Transverse colon (tissue), 4 donors: Measurements from ENCODE around the gene USP20. TPM values are rescaled to one million over a fixed set of nuclear protein-coding genes. Genes with fewer than 3 reads are reported as not detected.

Experiments
- DNase-seq: peaks from one replicate; pipeline ENCODE4 v3.0.0-alpha.2; 2019
- H3K27ac ChIP-seq, 4 donors: fragments of 200-600 bp; sonication (generic); 2 replicates each; pipeline ENCODE4 v1.5.1; 2016 to 2018; ENCODE audit warnings: inconsistent platforms in 4 of 4
- H3K27me3 ChIP-seq: fragments of 200-600 bp; sonication (generic); 2 replicates; pipeline ENCODE4 v1.5.1; 2017; ENCODE audit warnings: inconsistent platforms
- H3K36me3 ChIP-seq, 4 donors: fragments of 200-600 bp; sonication (generic); 2 replicates each; pipeline ENCODE4 v1.5.1; 2017 to 2019; ENCODE audit warnings: inconsistent platforms in 4 of 4
- H3K4me1 ChIP-seq, 4 donors: fragments of 200-600 bp; sonication (generic); 2 replicates each; pipeline ENCODE4 v1.5.1; 2017 to 2020; ENCODE audit warnings: inconsistent platforms in 4 of 4
- H3K4me3 ChIP-seq, 4 donors: fragments of 200-600 bp; sonication (generic); 1 replicate in 1 of 4; 2 replicates in 3 of 4; pipeline versions ENCODE4 v1.5.1 to v1.6.1; 2017 to 2019; ENCODE audit warnings: inconsistent platforms in 4 of 4
- H3K9me3 ChIP-seq, 2 donors: fragments of 200-600 bp; sonication (generic); 2 replicates each; pipeline ENCODE4 v1.5.1; 2017 to 2019; ENCODE audit warnings: inconsistent platforms in 2 of 2
- CTCF ChIP-seq, 5 experiments: fragments of 200-600 bp in 3 of 5; fragments of 450-650 bp in 2 of 5; sonication (generic) in 3 of 5; IDR thresholded peaks; 1 replicate in 2 of 5; 2 replicates in 3 of 5; pipeline ENCODE4 v1.5.1; 2016 to 2017; ENCODE audit warnings: antibody characterized with exemption in 5 of 5, inconsistent platforms in 3 of 5, mild to moderate bottlenecking in 2 of 5, moderate library complexity in 1 of 5
- EP300 ChIP-seq: sonication (generic); formaldehyde crosslinking; IDR thresholded peaks from one replicate; pipeline ENCODE4 v1.6.1; 2017; ENCODE audit warnings: antibody characterized with exemption, low read depth
- POLR2A ChIP-seq: fragments of 450-650 bp; IDR thresholded peaks from one replicate; pipeline ENCODE4 v1.6.1; 2016; ENCODE audit warnings: antibody characterized with exemption, mild to moderate bottlenecking, moderate library complexity
- POLR2AphosphoS5 ChIP-seq, 3 donors: sonication (generic); formaldehyde crosslinking; IDR thresholded peaks; one replicate each; pipeline ENCODE4 v1.6.1; 2016; ENCODE audit warnings: antibody characterized with exemption in 3 of 3
- WGBS, 2 donors: methylation state at CpG; one replicate each; pipeline ENCODE4 v1.1.5; 2018; ENCODE audit warnings: low coverage in 1 of 2; 5-methylcytosine and 5-hydroxymethylcytosine counted together
- in situ Hi-C, 4 donors: fragments of 200-750 bp; cut with MboI; loops; one replicate each; pipeline versions ENCODE4 v1.15.0 to v1.15.1; 2017; ENCODE audit warnings: low sequenced_read_pairs in 3 of 4, low pct_ligation_motif_present in 1 of 4, low pct_unique_long_range_greater_than_20kb in 1 of 4
- intact Hi-C: fragments of 100-400 bp; cut with DNase I; formaldehyde crosslinking; loops from one replicate; pipeline ENCODE4 v1.15.1; 2023; ENCODE audit warnings: low total_unique reads
- total RNA-seq, 4 donors: library from RNA; depleted of rRNA; stranded (reverse); fragments of >200 nt; gene quantifications; one replicate each; pipeline ENCODE4 v1.1.0, GENCODE V29; 2016

USP20 gene
- total RNA-seq, 4 donors from 2014 or later: 18.3 to 40.0 (median 25.3) TPM

- H3K9me3 ChIP-seq: no peaks in the 10 kb centered on the region
- 78% methylated on average over 6 of the region's 8 CpGs; no CpG with 5 or more reads in 1 of the 2 donors for WGBS, 2 donors
- no peak for DNase-seq
- no peaks in the 10 kb centered on the region for H3K27me3 ChIP-seq
- H3K27ac ChIP-seq: no peak overlapping the region
- intact Hi-C loops: no loop called here
- H3K4me1 ChIP-seq: peaks cover 0 to 25% (median 13%) of the 10 kb centered on the region in 4 donors
- no peaks in the 10 kb centered on the region for H3K36me3 ChIP-seq
- no peak overlapping the region for H3K4me3 ChIP-seq
- TF ChIP-seq CTCF (IDR thresholded peaks at IDR 0.05) (no peak), EP300 (no peak), POLR2AphosphoS5 (IDR thresholded peaks at IDR 0.05) (no peak), POLR2A (no peak)
- in situ Hi-C loops: no loop called here
Measured at GRCh38 chr9:129840034-129840433, 4.8 kb downstream of the USP20 start.

GRCh38 chr9:129841071-129841470, 5.8 kb downstream of the USP20 start:
- WGBS, 2 donors: 77 to 92% methylated on average over 2 to 4 of the region's 4 CpGs
- in situ Hi-C loops (no loop called here), intact Hi-C loops (no loop called here)
- Histone ChIP-seq H3K27me3 (no peaks in the 10 kb centered on the region), H3K4me1 (peaks cover 0 to 22% (median 9%) of the 10 kb centered on the region in 4 donors), H3K36me3 (no peaks in the 10 kb centered on the region), H3K27ac (no peak overlapping the region), H3K9me3 (no peaks in the 10 kb centered on the region), H3K4me3 (no peak overlapping the region)
- no peak for TF ChIP-seq POLR2A
- TF ChIP-seq EP300: no peak
- TF ChIP-seq POLR2AphosphoS5 (IDR thresholded peaks at IDR 0.05): no peak
- TF ChIP-seq CTCF (IDR thresholded peaks at IDR 0.05): no peak
- DNase-seq: no peak

- in situ Hi-C loops: no loop called here
- no peak for TF ChIP-seq EP300
- TF ChIP-seq POLR2A: no peak
- no peak for TF ChIP-seq CTCF (IDR thresholded peaks at IDR 0.05)
- TF ChIP-seq POLR2AphosphoS5 (IDR thresholded peaks at IDR 0.05): no peak
Measured at GRCh38 chr9:129845373-129845772, 10.1 kb downstream of the USP20 start.

GRCh38 chr9:129848712-129849441, 13.6 kb downstream of the USP20 start:
- H3K4me1 ChIP-seq: no peaks in the 10 kb centered on the region
- TF ChIP-seq POLR2A: no peak
- no peak for TF ChIP-seq POLR2AphosphoS5 (IDR thresholded peaks at IDR 0.05)
- TF ChIP-seq EP300: no peak
- TF ChIP-seq CTCF (IDR thresholded peaks at IDR 0.05): no peak
- no peak overlapping the region for H3K4me3 ChIP-seq
- no peak overlapping the region for H3K27ac ChIP-seq
- DNase-seq: no peak
- H3K27me3 ChIP-seq: no peaks in the 10 kb centered on the region
- intact Hi-C loops (no loop called here), in situ Hi-C loops (no loop called here)
- peaks cover 0 to 22% (median 0%) of the 10 kb centered on the region in 4 donors for H3K36me3 ChIP-seq
- no peaks in the 10 kb centered on the region for H3K9me3 ChIP-seq
- WGBS, 2 donors: 85% methylated on average over 3 of the region's 4 CpGs; no CpG with 5 or more reads in 1 of the 2 donors

More at GRCh38 chr9:129845373-129845772, 10.1 kb downstream of the USP20 start:
- H3K4me3 ChIP-seq: no peak overlapping the region
- DNase-seq: no peak
- H3K27me3 ChIP-seq: no peaks in the 10 kb centered on the region
- H3K36me3 ChIP-seq: peaks cover 0 to 5% (median 0%) of the 10 kb centered on the region in 4 donors
- 73 to 80% methylated on average over 1 to 2 of the region's 2 CpGs for WGBS, 2 donors
- no peaks in the 10 kb centered on the region for H3K4me1 ChIP-seq
- no peaks in the 10 kb centered on the region for H3K9me3 ChIP-seq
- intact Hi-C loops: no loop called here
- H3K27ac ChIP-seq: no peak overlapping the region
